ENCODE results near the gene SNAP23.

- TF ChIP-seq CTCF (IDR thresholded peaks at IDR 0.05) (peak in 2 of 4 experiments; percentile 5 to 15), POLR2A (IDR thresholded peaks at IDR 0.05) (peak; percentile 91 to 92)
These were observed 4.5 kb upstream of the SNAP23 start, which contains the start of gene ZNF106 for GRCh38 chr15:42490671-42491538.
